HepG2 (cell line): ENCODE results near the gene MAGIX. TPM values are rescaled to one million over a fixed set of nuclear protein-coding genes. Genes with fewer than 3 reads are reported as not detected.

ENCODE experiments used
- ATAC-seq: fragments of 200-7000 bp; cut with Tn5 transposase; 3 replicates; pipeline ENCODE4 v1.9.1; 2020; ENCODE audit warnings: mild to moderate bottlenecking, moderate library complexity
- BruUV-seq: library from RNA; stranded (reverse); fragments of 400-500 nt; replicated peaks from 2 replicates; lab custom pipeline; 2021; lab: Mats Ljungman, UMichigan
- CTCF ChIA-PET: fragments of 300-600 bp; formaldehyde crosslinking; extraction: SDS; loops from one replicate; lab custom pipeline; 2021; ENCODE audit warnings: low total read pairs, inconsistent platforms, low intra/inter-chr PET ratio; lab: Yijun Ruan, JAX
- POLR2A ChIA-PET: fragments of 350-600 bp; sonication (Branson Sonifier 250); formaldehyde crosslinking; loops from one replicate; lab custom pipeline; 2020; ENCODE audit warnings: antibody characterized with exemption, inconsistent platforms; lab: Yijun Ruan, JAX
- DNase-seq: peaks from one replicate; pipeline ENCODE4 v3.0.0-alpha.2; 2015; ENCODE audit warnings: low spot score
- FAIRE-seq: peaks from 3 replicates; lab custom pipeline; 2011; peaks lifted over from hg19 to GRCh38; lab: Jason Lieb, UNC
- H2AFZ ChIP-seq: one replicate; pipeline ENCODE4 v1.6.1; 2011; ENCODE audit warnings: low read length, inconsistent platforms
- H3K27ac ChIP-seq: fragments of 300-600 bp; 3 replicates; pipeline ENCODE4 v1.8.0; 2011; ENCODE audit warnings: mixed run types, mild to moderate bottlenecking, mixed read lengths, low read length, inconsistent platforms; ENCODE audit not compliant: insufficient read depth; ENCODE audit errors: extremely low read length
- H3K27me3 ChIP-seq, 2 experiments: fragments of 200-600 bp in 1 of 2; 2 replicates in 1 of 2; 3 replicates in 1 of 2; pipeline versions ENCODE4 v1.6.0 to v1.8.0; 2011; ENCODE audit warnings: low read length in 2 of 2, mild to moderate bottlenecking in 2 of 2, moderate library complexity in 2 of 2, inconsistent platforms in 1 of 2; ENCODE audit not compliant: insufficient read depth in 2 of 2, control insufficient read depth in 1 of 2
- H3K36me3 ChIP-seq, 2 experiments: fragments of 200-600 bp in 1 of 2; replicated peaks in 1 of 2; 2 replicates in 1 of 2; 3 replicates in 1 of 2; pipeline versions ENCODE4 v1.5.1 to v1.8.0; 2011; ENCODE audit warnings: low read length in 2 of 2, inconsistent platforms in 1 of 2; ENCODE audit not compliant: insufficient read depth in 2 of 2, control insufficient read depth in 1 of 2
- H3K4me1 ChIP-seq: 2 replicates; pipeline ENCODE4 v1.5.1; 2012; ENCODE audit warnings: low read length, inconsistent platforms; ENCODE audit not compliant: insufficient read depth
- H3K4me2 ChIP-seq: 2 replicates; pipeline ENCODE4 v1.6.0; 2011; ENCODE audit warnings: low read depth, low read length, inconsistent platforms
- H3K4me3 ChIP-seq, 3 experiments: fragments of 200-600 bp in 1 of 3; sonication (generic), shearing (Covaris generic) in 1 of 3; replicated peaks in 1 of 3; 2 replicates each; pipeline ENCODE4 v1.5.1; 2011 to 2016; ENCODE audit warnings: low read length in 3 of 3, inconsistent platforms in 2 of 3, low read depth in 2 of 3, mild to moderate bottlenecking in 2 of 3, control low read depth in 1 of 3, mixed read lengths in 1 of 3; ENCODE audit not compliant: insufficient read depth in 1 of 3
- H3K79me2 ChIP-seq: one replicate; pipeline ENCODE4 v1.6.1; 2011; ENCODE audit warnings: low read length, inconsistent platforms; ENCODE audit not compliant: insufficient read depth
- H3K9ac ChIP-seq: 2 replicates; pipeline ENCODE4 v1.6.0; 2011; ENCODE audit warnings: mild to moderate bottlenecking, low read depth, low read length, inconsistent platforms; ENCODE audit not compliant: insufficient read depth
- H3K9me3 ChIP-seq: 2 replicates; pipeline ENCODE4 v1.5.1; 2012; ENCODE audit warnings: mild to moderate bottlenecking, low read length
- H4K20me1 ChIP-seq: 2 replicates; pipeline ENCODE4 v1.6.0; 2011; ENCODE audit warnings: inconsistent platforms, mild to moderate bottlenecking, low read length, moderate library complexity; ENCODE audit not compliant: insufficient read depth
- ARNT2 ChIP-seq: sonication (generic); formaldehyde crosslinking; IDR thresholded peaks from 2 replicates; pipeline ENCODE4 v1.8.0; 2022; ENCODE audit warnings: mild to moderate bottlenecking, low read depth, missing genetic modification reagents, moderate library complexity
- CEBPB ChIP-seq: IDR thresholded peaks from 2 replicates; pipeline ENCODE4 v1.6.1; 2011; ENCODE audit warnings: low read depth, low read length, improper control_type of control experiment, borderline replicate concordance
- HOXA3 ChIP-seq: sonication (generic); formaldehyde crosslinking; IDR thresholded peaks from 2 replicates; pipeline ENCODE4 v1.5.0; 2020; ENCODE audit warnings: missing genetic modification reagents
- KDM6A ChIP-seq: IDR thresholded peaks from 2 replicates; pipeline ENCODE4 v1.6.1; 2016; ENCODE audit warnings: low read depth
- RFX5 ChIP-seq: IDR thresholded peaks from 2 replicates; pipeline ENCODE4 v1.6.1; 2011; ENCODE audit warnings: low read depth, low read length, improper control_type of control experiment
- RXRB ChIP-seq: IDR thresholded peaks from 2 replicates; pipeline ENCODE4 v1.6.1; 2016; ENCODE audit warnings: borderline replicate concordance, missing genetic modification reagents, missing compliant biosample characterization
- SMAD3 ChIP-seq: sonication (generic); formaldehyde crosslinking; IDR thresholded peaks from 2 replicates; pipeline ENCODE4 v1.4.0; 2020; ENCODE audit warnings: missing genetic modification reagents
- TMF1 ChIP-seq: sonication (generic); formaldehyde crosslinking; IDR thresholded peaks from 2 replicates; pipeline ENCODE4 v1.8.1; 2022; ENCODE audit warnings: low read depth, missing genetic modification reagents
- XRCC5 ChIP-seq: fragments of 200-400 bp; formaldehyde crosslinking; optimal IDR thresholded peaks from 2 replicates; pipeline ENCODE3; 2017; ENCODE audit warnings: mild to moderate bottlenecking, low read length
- ZBTB2 ChIP-seq: sonication (generic); formaldehyde crosslinking; IDR thresholded peaks from 2 replicates; pipeline ENCODE4 v1.8.0; 2022; ENCODE audit warnings: low read depth, missing genetic modification reagents
- ZFP36L1 ChIP-seq: sonication (generic); formaldehyde crosslinking; IDR thresholded peaks from 2 replicates; pipeline ENCODE4 v1.8.0; 2022; ENCODE audit warnings: mild to moderate bottlenecking, missing genetic modification reagents, moderate library complexity
- ZFY ChIP-seq: sonication (generic); formaldehyde crosslinking; IDR thresholded peaks from 2 replicates; pipeline ENCODE4 v1.4.0; 2020; ENCODE audit warnings: missing genetic modification reagents
- ZMYM2 ChIP-seq: sonication (generic); formaldehyde crosslinking; IDR thresholded peaks from 2 replicates; pipeline ENCODE4 v1.8.0; 2022; ENCODE audit warnings: mild to moderate bottlenecking, missing genetic modification reagents
- ZNF547 ChIP-seq: sonication (generic); formaldehyde crosslinking; IDR thresholded peaks from 2 replicates; pipeline ENCODE4 v1.5.1; 2020; ENCODE audit warnings: mild to moderate bottlenecking, missing genetic modification reagents
- ZNF572 ChIP-seq: sonication (generic); formaldehyde crosslinking; IDR thresholded peaks from 2 replicates; pipeline ENCODE4 v1.5.1; 2020; ENCODE audit warnings: mild to moderate bottlenecking, missing genetic modification reagents
- ZNF614 ChIP-seq: IDR thresholded peaks from 2 replicates; pipeline ENCODE4 v1.6.1; 2018; ENCODE audit warnings: missing biosample characterization, missing genetic modification reagents, inconsistent platforms, borderline replicate concordance
- ZNF891 ChIP-seq: sonication (generic); formaldehyde crosslinking; IDR thresholded peaks from 2 replicates; pipeline ENCODE4 v1.5.0; 2020; ENCODE audit warnings: mild to moderate bottlenecking, missing genetic modification reagents
- WGBS: methylation state at CpG from one replicate; pipeline ENCODE4 v1.1.6; 2017; ENCODE audit warnings: low lambda C conversion rate; 5-methylcytosine and 5-hydroxymethylcytosine counted together
- in situ Hi-C: cut with HindIII; loops from 2 replicates; pipeline ENCODE4 v1.10.0; 2017; ENCODE audit warnings: low pct_unique_long_range_greater_than_20kb; ENCODE audit not compliant: extremely low pct_ligation_motif_present
- intact Hi-C: fragments of 100-400 bp; cut with micrococcal nuclease; formaldehyde crosslinking; loops from one replicate; pipeline ENCODE4 v1.10.0; 2022; ENCODE audit not compliant: unreplicated experiment
- polyA plus RNA-seq, 8 experiments: library from polyadenylated mRNA; depleted of rRNA in 3 of 8; stranded (reverse) in 7 of 8; unstranded in 1 of 8; fragments of >200 nt; fragmentation: Illumina TruSeq in 4 of 8; extraction: Trizol in 4 of 8; gene quantifications; 2 replicates each; pipeline versions ENCODE4 v1.2.1 to v1.2.3, GENCODE V29; 2011 to 2016; ENCODE audit warnings: low read depth in 4 of 8, missing spikeins in 1 of 8, mixed read lengths in 1 of 8; ENCODE audit not compliant: insufficient read depth in 1 of 8
- total RNA-seq, 5 experiments: library from RNA; depleted of rRNA; stranded (reverse); fragments of >200 nt; fragmentation: Illumina TruSeq; extraction: Trizol; gene quantifications; 2 replicates each; pipeline ENCODE4 v1.2.3, GENCODE V29; 2016; ENCODE audit warnings: low read depth in 1 of 5

The MAGIX gene
- total and polyA plus RNA-seq, 2 of the 13 experiments (the other 11 are each of a cell fraction or from before 2014, with no cell fraction given), result 0.63 to 1.2 TPM

- TF ChIP-seq KDM6A (no peak), HOXA3 (CRISPR knock-in tag) (no peak)
- TF ChIP-seq, all 625 proteins: peak for 0
- H3K27ac ChIP-seq, result no peak overlapping the region
- in situ Hi-C loops (no loop called here), intact Hi-C loops (no loop called here)
- no peaks in the 10 kb centered on the region for H3K79me2 ChIP-seq
- no peaks in the 10 kb centered on the region for H4K20me1 ChIP-seq
- no peak for FAIRE-seq
- H3K9ac ChIP-seq, result no peak overlapping the region
- BruUV-seq, result no TSS peak
- DNase-seq, result no peak
- CTCF ChIA-PET, result no interaction called here
- H3K4me1 ChIP-seq, result no peaks in the 10 kb centered on the region
- peaks cover 0 to 2% of the 10 kb centered on the region in 2 experiments; a peak in 2 of 5 replicates for H3K36me3 ChIP-seq
- no peaks in the 10 kb centered on the region for H3K27me3 ChIP-seq
- no peak overlapping the region for H3K4me2 ChIP-seq
- H3K9me3 ChIP-seq, result no peaks in the 10 kb centered on the region
- H3K4me3 ChIP-seq, result no peak overlapping the region
- POLR2A ChIA-PET, result no interaction called here
- no peak for ATAC-seq
- WGBS, result no CpG with 5 or more reads among the region's 3 CpGs
- no peak overlapping the region for H2AFZ ChIP-seq
These were observed 16.0 kb downstream of the MAGIX start for GRCh38 chrX:49178537-49178936.

- Histone ChIP-seq H3K27me3 (no peaks in the 10 kb centered on the region), H3K79me2 (no peaks in the 10 kb centered on the region), H3K4me2 (no peak overlapping the region), H3K4me3 (no peak overlapping the region), H3K9ac (no peak overlapping the region), H4K20me1 (no peaks in the 10 kb centered on the region), H3K9me3 (no peaks in the 10 kb centered on the region), H2AFZ (no peak overlapping the region), H3K4me1 (no peaks in the 10 kb centered on the region), H3K27ac (no peak overlapping the region), H3K36me3 (peaks cover 0 to 2% of the 10 kb centered on the region in 2 experiments; a peak in 2 of 5 replicates)
- in situ Hi-C loops (no loop called here), intact Hi-C loops (no loop called here)
- no TSS peak for BruUV-seq
- DNase-seq (no peak), ATAC-seq (no peak), FAIRE-seq (no peak)
- 100% methylated on average over 1 of the region's 2 CpGs for WGBS
- TF ChIP-seq ZFY (CRISPR knock-in tag) (no peak), ZNF547 (CRISPR knock-in tag) (no peak), TMF1 (CRISPR knock-in tag) (no peak), SMAD3 (CRISPR knock-in tag) (no peak), XRCC5 (no peak), ZNF891 (CRISPR knock-in tag) (no peak), ARNT2 (CRISPR knock-in tag) (no peak), ZMYM2 (CRISPR knock-in tag) (no peak), ZBTB2 (CRISPR knock-in tag) (no peak), ZFP36L1 (no peak), ZNF614 (CRISPR knock-in tag) (no peak), RFX5 (no peak), ZNF572 (CRISPR knock-in tag) (no peak), CEBPB (no peak), RXRB (CRISPR knock-in tag) (no peak)
- ChIA-PET POLR2A (interaction anchor here (2.3 kb wide), 1 partner anchor 12 kb away, joined by 8 read pairs; no protein-coding TSS in a partner anchor), CTCF (no interaction called here)
These were observed 16.8 kb downstream of the MAGIX start for GRCh38 chrX:49179358-49179757.
